Left ventricle myocardium inferior (tissue), 1 donor: ENCODE data around the gene LEKR1. TPM values are rescaled to one million over a fixed set of nuclear protein-coding genes. Genes with fewer than 3 reads are reported as not detected.

ENCODE experiments used
- DNase-seq: peaks from one replicate; pipeline ENCODE4 v3.0.0-alpha.2; 2020
- H3K27ac ChIP-seq: fragments of 200-600 bp; replicated peaks from 2 replicates; pipeline ENCODE4 v1.8.0; 2021
- H3K27me3 ChIP-seq: fragments of 200-600 bp; 2 replicates; pipeline ENCODE4 v1.8.0; 2021; ENCODE audit warnings: low read depth
- H3K36me3 ChIP-seq: fragments of 200-600 bp; 2 replicates; pipeline ENCODE4 v1.8.0; 2021
- H3K4me1 ChIP-seq: fragments of 200-600 bp; 2 replicates; pipeline ENCODE4 v1.8.0; 2021
- H3K4me3 ChIP-seq: fragments of 200-600 bp; 2 replicates; pipeline ENCODE4 v1.8.0; 2021; ENCODE audit warnings: mild to moderate bottlenecking, moderate library complexity
- H3K9me3 ChIP-seq: fragments of 200-600 bp; replicated peaks from 2 replicates; pipeline ENCODE4 v1.8.0; 2021
- CTCF ChIP-seq: fragments of 200-600 bp; IDR thresholded peaks from 2 replicates; pipeline ENCODE4 v1.8.0; 2021; ENCODE audit warnings: antibody characterized with exemption, mild to moderate bottlenecking, borderline replicate concordance
- intact Hi-C: fragments of 100-400 bp; cut with micrococcal nuclease; formaldehyde crosslinking; loops from one replicate; pipeline ENCODE4 v1.11.0; 2022
- total RNA-seq: library from RNA; stranded (reverse); fragmentation: NEBNext Ultra II Directional; extraction: Animal tissue kit (Norgen Biotek cat#: 25700); gene quantifications from one replicate; pipeline ENCODE4 v1.2.1, GENCODE V29; 2021
- donor health status: DM: no; HTN: yes; CAD: no; lungs with severe emphysema.

LEKR1 gene
- total RNA-seq, 1 donor from 2014 or later = 0.71 TPM

DNA sequence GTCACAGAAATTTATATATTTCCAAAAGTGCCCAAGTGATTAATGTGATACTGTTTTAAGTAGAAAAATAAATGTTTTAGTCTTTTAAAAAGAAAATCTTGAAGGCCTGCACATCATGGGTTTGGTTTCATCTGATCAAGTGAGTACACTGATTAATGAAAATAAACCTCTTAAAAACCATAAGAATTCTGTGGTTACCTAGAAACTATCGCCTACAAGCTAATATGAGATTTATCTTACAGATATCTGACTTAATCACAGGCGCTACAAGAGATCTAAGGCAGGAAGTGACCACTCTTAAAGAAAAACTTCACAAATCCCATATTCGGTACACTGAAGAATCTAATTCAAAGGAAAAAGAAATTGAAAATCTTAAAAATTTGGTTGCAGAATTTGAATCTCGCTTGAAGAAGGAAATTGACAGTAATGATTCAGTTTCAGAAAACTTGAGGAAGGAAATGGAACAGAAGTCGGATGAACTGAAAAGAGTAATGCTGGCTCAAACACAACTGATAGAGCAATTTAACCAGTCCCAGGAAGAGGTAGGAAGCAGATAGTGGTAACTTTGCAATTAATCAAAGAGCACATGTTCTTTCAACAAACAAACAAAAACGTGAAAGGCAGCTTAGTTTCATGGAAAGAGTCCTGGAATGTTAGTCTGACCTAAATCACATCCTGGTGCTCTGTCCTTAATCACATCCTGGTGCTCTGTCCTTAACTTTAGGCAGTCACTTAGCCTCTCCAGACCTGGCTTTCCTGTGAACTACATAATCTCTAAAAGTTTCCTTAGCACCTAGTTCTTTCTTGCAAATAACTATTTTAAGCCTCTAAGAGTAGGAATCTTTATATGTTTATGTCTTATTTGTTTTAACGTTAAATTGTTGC lies 201.9 kb downstream of the LEKR1 start:
- no peak for TF ChIP-seq CTCF
- no peaks in the 10 kb centered on the region for H3K9me3 ChIP-seq
- DNase-seq = no peak
- no peak overlapping the region for H3K4me3 ChIP-seq
- intact Hi-C loops = no loop called here
- peaks cover 5% of the 10 kb centered on the region for H3K27me3 ChIP-seq
- no peak overlapping the region for H3K27ac ChIP-seq
- no peaks in the 10 kb centered on the region for H3K4me1 ChIP-seq
- H3K36me3 ChIP-seq = no peaks in the 10 kb centered on the region

GRCh38 chr3:157029365-157029790 lies 203.2 kb downstream of the LEKR1 start:
- no peak for DNase-seq
- intact Hi-C loops = no loop called here
- no peaks in the 10 kb centered on the region for H3K4me1 ChIP-seq
- TF ChIP-seq CTCF = no peak
- no peak overlapping the region for H3K27ac ChIP-seq
- no peaks in the 10 kb centered on the region for H3K36me3 ChIP-seq
- H3K9me3 ChIP-seq = no peaks in the 10 kb centered on the region
- H3K27me3 ChIP-seq = peaks cover 5% of the 10 kb centered on the region
- no peak overlapping the region for H3K4me3 ChIP-seq

- Histone ChIP-seq H3K27me3 (peaks cover 5% of the 10 kb centered on the region), H3K27ac (no peak overlapping the region), H3K36me3 (no peaks in the 10 kb centered on the region), H3K4me1 (no peaks in the 10 kb centered on the region), H3K9me3 (no peaks in the 10 kb centered on the region), H3K4me3 (no peak overlapping the region)
- intact Hi-C loops = no loop called here
- no peak for DNase-seq
- no peak for TF ChIP-seq CTCF
Measured at GRCh38 chr3:157030712-157031111, 204.6 kb downstream of the LEKR1 start.

- TF ChIP-seq CTCF = no peak
- Histone ChIP-seq H3K9me3 (peaks cover 7% of the 10 kb centered on the region), H3K27me3 (no peaks in the 10 kb centered on the region), H3K4me3 (no peak overlapping the region), H3K4me1 (no peaks in the 10 kb centered on the region), H3K36me3 (no peaks in the 10 kb centered on the region), H3K27ac (no peak overlapping the region)
- intact Hi-C loops = no loop called here
- no peak for DNase-seq
Measured at GRCh38 chr3:157033001-157033400, 206.8 kb downstream of the LEKR1 start.

GRCh38 chr3:157040456-157040855 lies 214.3 kb downstream of the LEKR1 start:
- Histone ChIP-seq H3K27me3 (no peaks in the 10 kb centered on the region), H3K27ac (no peak overlapping the region), H3K4me1 (no peaks in the 10 kb centered on the region), H3K9me3 (peaks cover 7% of the 10 kb centered on the region), H3K36me3 (no peaks in the 10 kb centered on the region), H3K4me3 (no peak overlapping the region)
- TF ChIP-seq CTCF = no peak
- DNase-seq = no peak
- intact Hi-C loops = no loop called here
